ENCODE data around the gene HECTD3. TPM values are rescaled to one million over a fixed set of nuclear protein-coding genes. Genes with fewer than 3 reads are reported as not detected.
A peak's percentile ranks its signal among the peaks of the same experiment; 100 is the strongest.

HECTD3 gene
- total RNA-seq, 1 experiment from 2014 or later: 18.6 TPM

DNA sequence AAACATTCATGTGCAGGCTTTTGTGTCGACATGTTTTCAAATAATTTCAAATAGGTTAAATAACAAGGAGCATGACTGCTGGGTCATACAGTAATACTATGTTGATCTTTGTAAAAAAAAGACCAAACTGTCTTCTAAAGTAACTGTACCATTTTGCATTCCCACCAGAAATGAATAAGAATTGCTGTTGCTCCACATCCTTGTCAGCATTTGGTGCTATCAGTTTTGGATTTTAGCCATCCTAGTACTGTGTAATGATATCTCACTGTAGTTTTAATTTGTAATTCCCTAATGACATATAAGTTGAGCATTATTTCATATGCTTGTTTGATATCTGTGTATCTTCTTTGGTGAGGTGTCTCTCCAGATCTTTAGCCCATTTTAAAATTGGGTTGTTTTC, 12.5 kb upstream of the HECTD3 start:
- Histone ChIP-seq H3K4me3 (no peak overlapping the region), H3K4me2 (no peak overlapping the region), H3K9me2 (ENCODE audit: insufficient read depth) (no peaks in the 10 kb centered on the region), H4K20me1 (ENCODE audit: insufficient read depth) (no peaks in the 10 kb centered on the region), H3K27ac (no peak overlapping the region), H3F3A (ENCODE audit: insufficient read depth, low read depth) (no peaks in the 10 kb centered on the region), H3K4me1 (replicated peaks; ENCODE audit: insufficient read depth) (no peaks in the 10 kb centered on the region), H2AFZ (no peak overlapping the region), H3K9me3 (ENCODE audit: insufficient read depth, low read depth) (0 out of 2 replicates have a peak, but pooled peaks cover 4% of the 10 kb centered on the region), H3K27me3 (ENCODE audit: insufficient read depth, low read depth) (no peaks in the 10 kb centered on the region), H3K36me3 (ENCODE audit: low read depth) (no peaks in the 10 kb centered on the region), H3K79me2 (ENCODE audit: low read depth) (no peaks in the 10 kb centered on the region)
- ChIA-PET POLR2A (ENCODE audit: unreplicated experiment) (no interaction called here), CTCF (no interaction called here)
- intact Hi-C loops (cut with micrococcal nuclease; ENCODE audit: unreplicated experiment): no loop called here
- TF ChIP-seq, protein P1, sequence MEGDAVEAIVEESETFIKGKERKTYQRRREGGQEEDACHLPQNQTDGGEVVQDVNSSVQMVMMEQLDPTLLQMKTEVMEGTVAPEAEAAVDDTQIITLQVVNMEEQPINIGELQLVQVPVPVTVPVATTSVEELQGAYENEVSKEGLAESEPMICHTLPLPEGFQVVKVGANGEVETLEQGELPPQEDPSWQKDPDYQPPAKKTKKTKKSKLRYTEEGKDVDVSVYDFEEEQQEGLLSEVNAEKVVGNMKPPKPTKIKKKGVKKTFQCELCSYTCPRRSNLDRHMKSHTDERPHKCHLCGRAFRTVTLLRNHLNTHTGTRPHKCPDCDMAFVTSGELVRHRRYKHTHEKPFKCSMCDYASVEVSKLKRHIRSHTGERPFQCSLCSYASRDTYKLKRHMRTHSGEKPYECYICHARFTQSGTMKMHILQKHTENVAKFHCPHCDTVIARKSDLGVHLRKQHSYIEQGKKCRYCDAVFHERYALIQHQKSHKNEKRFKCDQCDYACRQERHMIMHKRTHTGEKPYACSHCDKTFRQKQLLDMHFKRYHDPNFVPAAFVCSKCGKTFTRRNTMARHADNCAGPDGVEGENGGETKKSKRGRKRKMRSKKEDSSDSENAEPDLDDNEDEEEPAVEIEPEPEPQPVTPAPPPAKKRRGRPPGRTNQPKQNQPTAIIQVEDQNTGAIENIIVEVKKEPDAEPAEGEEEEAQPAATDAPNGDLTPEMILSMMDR (conservative IDR thresholded peaks at IDR 0.05): no peak
- TF ChIP-seq EZH2 (IDR thresholded peaks at IDR 0.05; ENCODE audit: low read depth): no peak
- no peak for DNase-seq
- no TSS peak for BruUV-seq (replicated peaks)

DNA sequence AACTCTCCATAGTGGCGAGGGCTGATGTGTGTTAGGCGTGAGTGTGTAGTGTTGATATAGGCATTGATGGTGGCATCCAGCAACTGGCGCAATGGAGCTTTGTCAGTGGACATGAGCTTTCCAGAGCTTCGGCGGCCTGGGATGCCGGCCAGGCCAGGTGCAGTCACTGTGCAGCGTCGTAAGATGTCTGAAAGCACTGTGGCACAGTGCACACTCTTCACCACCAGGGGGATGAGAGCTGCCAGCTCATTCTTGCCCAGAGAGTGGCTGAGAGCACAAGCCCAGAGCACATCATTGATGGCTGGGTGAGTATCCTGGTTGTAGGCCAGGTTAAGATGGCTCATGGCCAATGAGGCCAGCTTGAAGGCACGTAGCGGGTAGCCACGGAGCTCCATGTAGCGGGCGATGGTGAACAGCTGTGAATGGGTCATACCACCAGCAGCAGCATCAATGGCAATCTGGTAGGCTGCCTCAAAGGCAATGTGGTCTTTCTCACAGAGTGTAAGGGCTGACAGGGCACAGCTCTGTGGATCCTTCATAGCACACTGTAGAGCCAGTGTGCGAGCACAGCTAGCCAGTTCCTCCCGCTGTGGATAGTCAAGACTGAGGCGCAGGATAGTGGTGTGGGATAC, 7.6 kb upstream of the HECTD3 start:
- H3K4me1 ChIP-seq (replicated peaks; ENCODE audit: insufficient read depth): no peaks in the 10 kb centered on the region
- ChIA-PET POLR2A (ENCODE audit: unreplicated experiment) (interaction anchor here (0.5 to 0.6 kb wide), 4 partner anchors 205 to 1198 kb away, joined by 4 to 18 read pairs (median 6); no protein-coding TSS in a partner anchor), CTCF (interaction anchor here (0.6 to 1.4 kb wide), 8 partner anchors 97 to 1226 kb away, joined by 3 to 18 read pairs (median 6); partner anchors contain the start of genes MUTYH and TOE1)
- 0 out of 2 replicates have a peak, but pooled peaks cover under 1% of the 10 kb centered on the region for H3K9me3 ChIP-seq (ENCODE audit: insufficient read depth, low read depth)
- peak; percentile 46 to 67 for DNase-seq
- no peaks in the 10 kb centered on the region for H4K20me1 ChIP-seq (ENCODE audit: insufficient read depth)
- no peaks in the 10 kb centered on the region for H3K36me3 ChIP-seq (ENCODE audit: low read depth)
- no peak overlapping the region for H2AFZ ChIP-seq
- TF ChIP-seq, protein P1 (conservative IDR thresholded peaks at IDR 0.05): peak; percentile 78
- no peak for TF ChIP-seq EZH2 (IDR thresholded peaks at IDR 0.05; ENCODE audit: low read depth)
- no peak overlapping the region for H3K27ac ChIP-seq
- no TSS peak for BruUV-seq (replicated peaks)
- no peaks in the 10 kb centered on the region for H3K27me3 ChIP-seq (ENCODE audit: insufficient read depth, low read depth)
- H3F3A ChIP-seq (ENCODE audit: insufficient read depth, low read depth): 0 out of 2 replicates have a peak, but pooled peaks cover 6% of the 10 kb centered on the region
- no peak overlapping the region for H3K4me3 ChIP-seq
- intact Hi-C loops (cut with micrococcal nuclease; ENCODE audit: unreplicated experiment): loop anchor here (1.0 to 10.0 kb wide), 7 partner anchors 212 to 1326 kb away; partner anchors contain the start of gene NSUN4
- H3K79me2 ChIP-seq (ENCODE audit: low read depth): no peaks in the 10 kb centered on the region
- H3K9me2 ChIP-seq (ENCODE audit: insufficient read depth): no peaks in the 10 kb centered on the region
- no peak overlapping the region for H3K4me2 ChIP-seq

DNA sequence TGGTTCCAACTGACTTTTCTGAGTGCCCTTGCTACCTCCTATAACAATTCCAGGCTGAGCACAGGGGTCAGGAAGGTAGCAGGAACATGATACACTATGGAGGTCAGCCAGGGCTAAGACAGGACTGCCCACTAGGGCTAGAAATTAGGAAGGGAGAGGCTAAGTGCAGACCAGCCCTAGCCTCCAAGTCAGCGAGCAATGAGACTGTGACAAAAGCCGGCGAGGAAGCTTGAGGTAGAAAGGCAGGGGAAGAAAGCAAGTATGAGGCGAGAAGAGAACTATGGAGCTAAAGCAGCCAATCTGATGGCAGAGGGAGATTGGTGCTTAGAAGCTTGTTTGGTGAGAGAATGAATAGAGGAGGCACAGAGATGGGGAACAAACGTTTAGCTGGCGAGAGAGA, 5.6 kb upstream of the HECTD3 start:
- H3K9me2 ChIP-seq (ENCODE audit: insufficient read depth): no peaks in the 10 kb centered on the region
- no peak overlapping the region for H3K27ac ChIP-seq
- ChIA-PET POLR2A (ENCODE audit: unreplicated experiment) (no interaction called here), CTCF (interaction anchor here (0.6 to 1.4 kb wide), 4 partner anchors 30 to 309 kb away, joined by 4 to 9 read pairs (median 5); no protein-coding TSS in a partner anchor)
- H3K9me3 ChIP-seq (ENCODE audit: insufficient read depth, low read depth): no peaks in the 10 kb centered on the region
- H3K27me3 ChIP-seq (ENCODE audit: insufficient read depth, low read depth): no peaks in the 10 kb centered on the region
- no peak for DNase-seq
- H4K20me1 ChIP-seq (ENCODE audit: insufficient read depth): no peaks in the 10 kb centered on the region
- BruUV-seq (replicated peaks): no TSS peak
- H2AFZ ChIP-seq: no peak overlapping the region
- H3K4me1 ChIP-seq (replicated peaks; ENCODE audit: insufficient read depth): peaks cover 8% of the 10 kb centered on the region
- peaks cover 7% of the 10 kb centered on the region; the same call in 1 of the 2 replicates for H3K79me2 ChIP-seq (ENCODE audit: low read depth)
- no peak overlapping the region for H3K4me3 ChIP-seq
- H3K4me2 ChIP-seq: no peak overlapping the region
- TF ChIP-seq, protein P1 (conservative IDR thresholded peaks at IDR 0.05): no peak
- no peak for TF ChIP-seq EZH2 (IDR thresholded peaks at IDR 0.05; ENCODE audit: low read depth)
- H3K36me3 ChIP-seq (ENCODE audit: low read depth): no peaks in the 10 kb centered on the region
- peaks cover 16% of the 10 kb centered on the region; the same call in 1 of the 2 replicates for H3F3A ChIP-seq (ENCODE audit: insufficient read depth, low read depth)
- intact Hi-C loops (cut with micrococcal nuclease; ENCODE audit: unreplicated experiment): loop anchor here (5.0 to 10.0 kb wide), 4 partner anchors 341 to 1328 kb away; partner anchors contain the start of gene NSUN4
